Loucy (cell line): Measurements from ENCODE around the gene TLR8.

Source experiments
- EZH2phosphoT487 ChIP-seq: fragments of 200-600 bp; IDR thresholded peaks from 2 replicates; pipeline ENCODE4 v1.6.1; 2018; ENCODE audit warnings: antibody characterized with exemption, mild to moderate bottlenecking, moderate library complexity, borderline replicate concordance
- TF ChIP-seq, protein P1 (sequence below): fragments of 200-600 bp; sonication (generic); conservative IDR thresholded peaks from 2 replicates; pipeline ENCODE4 v1.5.1; 2014; ENCODE audit warnings: mild to moderate bottlenecking, antibody characterized with exemption, low read length

DNA sequence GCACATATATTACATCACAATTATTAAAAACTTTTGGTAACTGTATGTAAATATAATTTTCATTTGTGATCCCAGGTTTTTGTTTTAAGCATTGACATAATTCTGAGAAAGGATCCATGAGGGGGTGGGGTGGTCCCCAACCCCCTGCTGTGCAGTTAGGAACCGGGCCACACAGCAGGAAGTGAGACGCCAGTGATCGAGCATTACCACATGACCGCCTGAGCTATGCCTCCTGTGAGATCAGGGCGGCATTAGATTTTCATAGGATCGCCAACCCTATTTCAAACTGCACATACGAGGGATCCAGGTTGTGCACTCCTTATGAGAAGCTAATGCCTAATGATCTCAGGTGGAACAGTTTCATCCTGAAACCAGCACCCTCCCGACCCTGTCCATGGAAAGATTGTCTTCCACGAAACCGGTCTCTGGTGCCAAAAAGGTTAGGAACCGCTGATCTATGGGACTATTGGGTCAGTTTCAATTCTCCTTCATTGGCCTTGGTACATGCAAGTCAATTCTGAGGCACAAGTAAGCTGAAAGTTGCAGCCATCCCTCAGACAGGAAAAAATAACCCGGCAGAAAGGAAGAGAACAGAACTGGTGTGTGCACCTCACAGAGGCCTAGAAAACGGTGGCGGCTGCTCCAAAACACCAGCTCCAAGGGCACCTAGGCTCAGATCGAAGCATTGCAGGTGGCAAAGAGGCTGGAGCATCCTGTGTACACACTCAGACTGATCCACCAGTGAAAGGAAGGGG lies 61.5 kb downstream of the TLR8 start:
- TF ChIP-seq, protein P1, sequence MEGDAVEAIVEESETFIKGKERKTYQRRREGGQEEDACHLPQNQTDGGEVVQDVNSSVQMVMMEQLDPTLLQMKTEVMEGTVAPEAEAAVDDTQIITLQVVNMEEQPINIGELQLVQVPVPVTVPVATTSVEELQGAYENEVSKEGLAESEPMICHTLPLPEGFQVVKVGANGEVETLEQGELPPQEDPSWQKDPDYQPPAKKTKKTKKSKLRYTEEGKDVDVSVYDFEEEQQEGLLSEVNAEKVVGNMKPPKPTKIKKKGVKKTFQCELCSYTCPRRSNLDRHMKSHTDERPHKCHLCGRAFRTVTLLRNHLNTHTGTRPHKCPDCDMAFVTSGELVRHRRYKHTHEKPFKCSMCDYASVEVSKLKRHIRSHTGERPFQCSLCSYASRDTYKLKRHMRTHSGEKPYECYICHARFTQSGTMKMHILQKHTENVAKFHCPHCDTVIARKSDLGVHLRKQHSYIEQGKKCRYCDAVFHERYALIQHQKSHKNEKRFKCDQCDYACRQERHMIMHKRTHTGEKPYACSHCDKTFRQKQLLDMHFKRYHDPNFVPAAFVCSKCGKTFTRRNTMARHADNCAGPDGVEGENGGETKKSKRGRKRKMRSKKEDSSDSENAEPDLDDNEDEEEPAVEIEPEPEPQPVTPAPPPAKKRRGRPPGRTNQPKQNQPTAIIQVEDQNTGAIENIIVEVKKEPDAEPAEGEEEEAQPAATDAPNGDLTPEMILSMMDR: no peak
- no peak for TF ChIP-seq EZH2phosphoT487
